Epithelial cell of proximal tubule (primary cell): Measurements from ENCODE around the gene ATP5MC3. TPM values are rescaled to one million over a fixed set of nuclear protein-coding genes. Genes with fewer than 3 reads are reported as not detected.

Experiments
- DNase-seq: peaks from one replicate; pipeline ENCODE4 v3.0.0-alpha.2; 2011; ENCODE audit warnings: low read depth
- H3K4me3 ChIP-seq: 2 replicates; pipeline ENCODE4 v1.5.1; 2011; ENCODE audit warnings: low read depth, mild to moderate bottlenecking, low read length
- total RNA-seq: library from RNA; depleted of rRNA; stranded (reverse); fragments of >200 nt; gene quantifications from 2 replicates; pipeline ENCODE4 v1.2.3, GENCODE V29; 2015
- TF ChIP-seq, protein P1 (sequence below): conservative IDR thresholded peaks from 2 replicates; pipeline ENCODE4 v1.5.1; 2012; ENCODE audit warnings: low read depth, mild to moderate bottlenecking, low read length

Gene ATP5MC3
- total RNA-seq, 1 donor from 2014 or later, result 362 TPM

DNA sequence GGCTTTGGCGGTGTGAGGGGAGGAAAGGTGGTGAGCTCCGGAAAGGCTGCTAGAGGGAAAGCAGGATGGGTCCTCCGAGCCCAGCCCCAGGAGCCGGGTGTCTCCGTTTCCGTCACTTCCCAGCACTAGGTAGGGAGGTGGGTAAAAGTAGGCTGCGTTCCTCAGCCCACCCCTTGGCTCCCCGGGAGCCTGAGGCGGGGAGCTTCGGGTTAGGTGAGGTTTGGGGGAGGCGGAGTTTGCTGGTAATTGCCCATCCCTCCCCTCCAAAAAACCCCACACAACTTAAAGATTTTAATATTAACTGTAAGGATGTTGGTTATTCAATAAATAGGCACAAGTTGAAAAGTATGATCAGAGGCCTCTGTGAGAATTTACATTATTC lies 13.0 kb downstream of the ATP5MC3 start:
- TF ChIP-seq, protein P1, sequence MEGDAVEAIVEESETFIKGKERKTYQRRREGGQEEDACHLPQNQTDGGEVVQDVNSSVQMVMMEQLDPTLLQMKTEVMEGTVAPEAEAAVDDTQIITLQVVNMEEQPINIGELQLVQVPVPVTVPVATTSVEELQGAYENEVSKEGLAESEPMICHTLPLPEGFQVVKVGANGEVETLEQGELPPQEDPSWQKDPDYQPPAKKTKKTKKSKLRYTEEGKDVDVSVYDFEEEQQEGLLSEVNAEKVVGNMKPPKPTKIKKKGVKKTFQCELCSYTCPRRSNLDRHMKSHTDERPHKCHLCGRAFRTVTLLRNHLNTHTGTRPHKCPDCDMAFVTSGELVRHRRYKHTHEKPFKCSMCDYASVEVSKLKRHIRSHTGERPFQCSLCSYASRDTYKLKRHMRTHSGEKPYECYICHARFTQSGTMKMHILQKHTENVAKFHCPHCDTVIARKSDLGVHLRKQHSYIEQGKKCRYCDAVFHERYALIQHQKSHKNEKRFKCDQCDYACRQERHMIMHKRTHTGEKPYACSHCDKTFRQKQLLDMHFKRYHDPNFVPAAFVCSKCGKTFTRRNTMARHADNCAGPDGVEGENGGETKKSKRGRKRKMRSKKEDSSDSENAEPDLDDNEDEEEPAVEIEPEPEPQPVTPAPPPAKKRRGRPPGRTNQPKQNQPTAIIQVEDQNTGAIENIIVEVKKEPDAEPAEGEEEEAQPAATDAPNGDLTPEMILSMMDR, result no peak
- peak overlapping the region; percentile 73 for H3K4me3 ChIP-seq

DNA sequence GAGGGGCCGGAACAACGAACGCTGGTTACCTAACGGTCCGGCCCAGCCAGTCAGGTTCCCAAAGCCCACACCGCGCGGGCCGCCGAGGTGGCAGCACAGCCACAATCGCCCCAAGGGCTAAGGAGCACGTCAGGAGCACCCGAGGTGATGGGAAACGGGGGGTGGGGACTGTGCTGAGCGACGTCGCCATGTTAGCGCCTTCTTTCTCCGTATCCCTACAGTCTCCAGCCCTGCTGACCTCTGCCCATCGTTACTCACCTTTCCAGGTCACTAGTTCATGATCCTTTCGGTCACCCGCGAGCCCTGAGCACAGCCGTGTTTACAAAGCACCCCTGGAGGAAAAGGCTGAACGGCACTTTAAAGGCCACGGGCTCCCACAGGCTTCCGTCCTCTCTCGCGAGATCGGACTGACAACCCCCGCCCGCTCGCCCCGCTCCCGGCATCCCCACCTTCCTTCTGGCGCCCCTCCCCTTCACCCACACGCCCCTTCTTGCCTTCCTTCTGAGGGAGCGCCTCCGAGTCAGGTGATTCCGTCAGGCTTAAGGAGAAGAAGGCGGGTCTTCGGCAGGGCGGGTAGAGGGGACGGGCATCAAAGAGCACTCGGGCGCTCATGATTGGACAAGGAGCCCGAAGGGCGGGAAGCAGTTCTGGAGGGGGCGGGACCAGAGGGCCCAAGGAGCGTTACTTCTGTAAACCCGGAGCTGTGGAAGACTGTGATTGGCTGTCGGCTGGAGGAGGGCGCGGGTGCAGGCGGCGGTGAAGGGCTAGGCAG lies 13.5 kb downstream of the ATP5MC3 start, which contains the start of gene ATF2:
ATF2 (minus strand) TSS at position 412 of the 772 bp plus-strand sequence. CDS start 31,760 bp downstream, outside the sequence.
- peak within 1 kb of the TSS; percentile 98 for H3K4me3 ChIP-seq
- peak; percentile 97 for DNase-seq
- TF ChIP-seq, protein P1, result no peak

More for the DNA sequence above, 13.0 kb downstream of the ATP5MC3 start:
- DNase-seq, result no peak

DNA sequence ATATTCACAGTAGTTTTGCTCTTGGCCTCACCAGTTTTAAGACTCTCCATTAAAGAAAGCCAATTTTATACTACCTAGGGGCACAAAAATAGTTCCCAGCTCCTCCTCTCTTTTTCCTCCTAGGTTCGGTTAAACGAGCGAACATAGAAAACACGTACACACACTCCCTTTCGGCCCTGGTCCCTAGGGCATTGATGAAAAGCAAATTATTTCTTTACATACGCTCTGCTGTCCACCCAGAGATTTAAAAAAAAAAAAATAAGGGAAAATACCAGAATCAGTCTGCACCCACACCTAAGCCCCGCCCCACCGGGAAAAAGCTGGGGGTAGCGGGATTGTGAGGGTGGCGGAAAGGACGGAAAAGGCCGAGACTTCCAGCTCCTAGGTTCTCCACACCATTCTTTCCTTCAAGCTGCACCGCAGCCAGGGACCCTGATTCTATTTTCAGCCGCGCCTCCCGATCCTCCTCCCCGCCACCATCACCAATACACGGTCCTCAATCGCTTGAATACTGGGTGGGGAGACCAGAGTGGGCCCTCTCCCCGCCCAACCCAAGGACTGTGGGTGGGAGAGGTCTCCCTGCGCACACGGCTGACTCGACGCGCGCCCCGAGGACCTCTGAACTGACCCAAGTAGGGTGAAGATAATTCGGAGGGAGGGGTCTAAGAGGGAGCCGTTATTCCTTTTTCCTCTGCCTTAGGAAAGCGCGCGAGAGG lies 14.3 kb downstream of the ATP5MC3 start:
- TF ChIP-seq, protein P1, result no peak
- no peak for DNase-seq
- H3K4me3 ChIP-seq, result peak overlapping the region; percentile 98

DNA sequence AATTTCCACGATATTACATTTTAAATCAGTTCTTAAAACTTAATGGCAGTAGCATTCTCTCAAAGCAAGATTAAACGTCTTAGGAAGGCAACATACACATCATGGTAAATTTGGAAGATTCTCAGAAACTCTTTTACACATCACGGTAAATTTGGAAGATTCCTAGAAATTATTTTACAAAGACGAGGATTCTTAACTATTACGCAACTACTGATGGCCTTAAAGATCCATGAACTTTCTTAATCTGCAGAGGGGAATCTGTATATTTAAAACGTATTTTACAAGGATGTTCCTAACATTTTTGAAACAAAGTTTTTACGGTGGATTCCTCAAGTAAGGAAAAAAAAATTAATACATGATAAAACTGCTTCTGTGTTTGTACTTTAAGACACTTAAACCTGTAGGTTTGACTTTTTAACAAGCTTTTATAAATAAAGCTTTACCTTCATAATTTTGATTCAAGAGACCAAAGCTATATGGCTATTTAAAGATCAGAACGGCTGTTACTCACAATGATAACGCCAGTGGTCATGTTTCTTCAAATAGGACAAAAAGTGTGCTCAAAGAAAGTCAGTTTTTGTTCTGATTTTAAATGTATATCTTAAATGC lies 15.2 kb downstream of the ATP5MC3 start:
- no peak for DNase-seq
- H3K4me3 ChIP-seq, result peak overlapping the region; percentile 98
- TF ChIP-seq, protein P1, result no peak

DNA sequence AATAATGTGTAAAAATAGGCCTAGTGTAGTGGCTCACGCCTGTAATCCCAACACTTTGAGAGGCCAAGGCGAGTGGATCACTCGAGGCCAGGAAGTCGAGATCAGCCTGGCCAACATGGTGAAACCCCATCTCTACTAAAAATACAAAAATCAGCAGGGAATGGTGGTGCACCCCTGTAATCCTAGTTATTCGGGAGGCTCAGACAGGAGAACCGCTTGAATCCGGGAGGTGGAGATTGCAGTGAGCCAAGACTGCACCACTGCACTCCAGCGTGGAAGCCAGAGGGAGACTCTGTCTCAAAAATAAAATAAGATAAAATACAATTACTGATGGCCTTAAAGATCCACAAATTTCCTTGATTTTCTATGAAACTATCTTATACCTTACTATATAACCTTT lies 17.3 kb downstream of the ATP5MC3 start:
- TF ChIP-seq, protein P1, result no peak
- H3K4me3 ChIP-seq, result no peak overlapping the region
- no peak for DNase-seq

DNA sequence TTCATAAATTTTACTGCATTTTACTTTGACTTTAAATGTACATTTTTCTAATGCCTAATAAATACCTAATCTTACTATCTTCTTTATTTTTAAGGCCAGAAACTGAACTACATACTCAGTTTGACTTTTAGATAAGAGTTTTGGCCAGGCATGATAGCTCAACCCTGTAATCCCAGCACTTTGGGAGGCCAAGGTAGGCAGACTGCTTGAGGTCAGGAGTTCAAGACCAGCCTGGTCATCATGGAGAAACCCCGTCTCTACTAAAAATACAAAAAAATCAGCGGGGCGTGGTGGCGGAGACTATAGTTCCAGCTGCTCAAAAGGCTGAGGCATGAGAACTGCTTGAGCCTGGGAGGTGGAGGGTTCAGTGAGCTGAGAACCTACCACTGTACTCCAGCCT lies 22.6 kb downstream of the ATP5MC3 start:
- H3K4me3 ChIP-seq, result no peak overlapping the region
- TF ChIP-seq, protein P1, result no peak
- DNase-seq, result no peak
